HG03442 (cell line): ENCODE data around the gene SFXN5.
"Not testable (repeated sequence)": the region's sequence is repeated elsewhere in the genome, so short reads cannot be mapped to it uniquely, and the experiment has no call there.

ENCODE experiments used
- ATAC-seq: cut with Tn5 transposase; IDR thresholded peaks from one replicate; pipeline ENCODE4 v1.9.1; 2021; ENCODE audit warnings: mild to moderate bottlenecking, moderate library complexity; ENCODE audit not compliant: unreplicated experiment

The SFXN5 gene

GRCh38 chr2:73078457-73079411, 7.2 kb upstream of the SFXN5 start:
- ATAC-seq: no peak

- no peak for ATAC-seq
Observed at GRCh38 chr2:73077424-73077795, 5.9 kb upstream of the SFXN5 start.

- ATAC-seq: no peak
Observed at GRCh38 chr2:73076701-73077423, 5.3 kb upstream of the SFXN5 start.

- ATAC-seq: no peak
Observed at GRCh38 chr2:73075477-73076373, 4.2 kb upstream of the SFXN5 start.

GRCh38 chr2:73074110-73075069, 2.9 kb upstream of the SFXN5 start:
- ATAC-seq: no peak

GRCh38 chr2:73072416-73072815, 904 bp upstream of the SFXN5 start:
- no peak for ATAC-seq

- peak; percentile 11 for ATAC-seq
Observed at GRCh38 chr2:73072129-73072395, 550 bp upstream of the SFXN5 start.

- peak; percentile 21 for ATAC-seq
Observed at GRCh38 chr2:73070643-73071359, 711 bp downstream of the SFXN5 start.

- no peak for ATAC-seq
Observed at GRCh38 chr2:73069855-73070642, 1.5 kb downstream of the SFXN5 start.

- ATAC-seq: no peak
Observed at GRCh38 chr2:73069041-73069854, 2.3 kb downstream of the SFXN5 start.

- no peak for ATAC-seq
Observed at GRCh38 chr2:73068147-73068546, 3.4 kb downstream of the SFXN5 start.

GRCh38 chr2:73067043-73067442, 4.5 kb downstream of the SFXN5 start:
- ATAC-seq: no peak

GRCh38 chr2:73065070-73065469, 6.4 kb downstream of the SFXN5 start:
- not testable (repeated sequence) for ATAC-seq

- no peak for ATAC-seq
Observed at GRCh38 chr2:73063909-73064875, 7.3 kb downstream of the SFXN5 start.

- no peak for ATAC-seq
Observed at GRCh38 chr2:73063472-73063871, 8.0 kb downstream of the SFXN5 start.

- no peak for ATAC-seq
Observed at GRCh38 chr2:73059106-73059505, 12.4 kb downstream of the SFXN5 start.

GRCh38 chr2:73054980-73055379, 16.5 kb downstream of the SFXN5 start:
- ATAC-seq: no peak
